Nephron progenitor cell (in vitro differentiated cells): ENCODE data around the gene CADPS2.

Experiments
- DNase-seq: peaks from one replicate; pipeline ENCODE4 v3.0.0; 2021
- H3K27ac Mint-ChIP-seq: 2 replicates; pipeline ENCODE4 v1.8.0; 2021; ENCODE audit warnings: mild to moderate bottlenecking, moderate library complexity, mixed read lengths
- H3K27me3 Mint-ChIP-seq: 2 replicates; pipeline ENCODE4 v1.8.0; 2021; ENCODE audit warnings: mild to moderate bottlenecking, low read depth, mixed read lengths; ENCODE audit not compliant: poor library complexity
- H3K36me3 Mint-ChIP-seq: 2 replicates; pipeline ENCODE4 v1.8.0; 2021; ENCODE audit warnings: low read depth, mixed read lengths
- H3K4me1 Mint-ChIP-seq: 2 replicates; pipeline ENCODE4 v1.8.0; 2021; ENCODE audit warnings: mixed read lengths
- H3K4me3 Mint-ChIP-seq: 2 replicates; pipeline ENCODE4 v1.8.0; 2021; ENCODE audit warnings: mild to moderate bottlenecking, moderate library complexity, mixed read lengths
- H3K9me3 Mint-ChIP-seq: 2 replicates; pipeline ENCODE4 v1.8.0; 2021; ENCODE audit warnings: mild to moderate bottlenecking, moderate library complexity, mixed read lengths
- TF ChIP-seq, protein P1 (sequence below): fragments of 200-600 bp; sonication (generic); IDR thresholded peaks from 2 replicates; pipeline ENCODE4 v1.5.0; 2021; ENCODE audit warnings: antibody characterized with exemption

The CADPS2 gene

GRCh38 chr7:122402235-122402634 lies 484.0 kb downstream of the CADPS2 start:
- H3K27me3 Mint-ChIP-seq: peaks cover 4% of the 10 kb centered on the region
- H3K4me3 Mint-ChIP-seq: no peak overlapping the region
- DNase-seq: no peak
- TF ChIP-seq, protein P1, sequence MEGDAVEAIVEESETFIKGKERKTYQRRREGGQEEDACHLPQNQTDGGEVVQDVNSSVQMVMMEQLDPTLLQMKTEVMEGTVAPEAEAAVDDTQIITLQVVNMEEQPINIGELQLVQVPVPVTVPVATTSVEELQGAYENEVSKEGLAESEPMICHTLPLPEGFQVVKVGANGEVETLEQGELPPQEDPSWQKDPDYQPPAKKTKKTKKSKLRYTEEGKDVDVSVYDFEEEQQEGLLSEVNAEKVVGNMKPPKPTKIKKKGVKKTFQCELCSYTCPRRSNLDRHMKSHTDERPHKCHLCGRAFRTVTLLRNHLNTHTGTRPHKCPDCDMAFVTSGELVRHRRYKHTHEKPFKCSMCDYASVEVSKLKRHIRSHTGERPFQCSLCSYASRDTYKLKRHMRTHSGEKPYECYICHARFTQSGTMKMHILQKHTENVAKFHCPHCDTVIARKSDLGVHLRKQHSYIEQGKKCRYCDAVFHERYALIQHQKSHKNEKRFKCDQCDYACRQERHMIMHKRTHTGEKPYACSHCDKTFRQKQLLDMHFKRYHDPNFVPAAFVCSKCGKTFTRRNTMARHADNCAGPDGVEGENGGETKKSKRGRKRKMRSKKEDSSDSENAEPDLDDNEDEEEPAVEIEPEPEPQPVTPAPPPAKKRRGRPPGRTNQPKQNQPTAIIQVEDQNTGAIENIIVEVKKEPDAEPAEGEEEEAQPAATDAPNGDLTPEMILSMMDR: no peak
- no peaks in the 10 kb centered on the region for H3K9me3 Mint-ChIP-seq
- peaks cover 8% of the 10 kb centered on the region for H3K4me1 Mint-ChIP-seq
- H3K36me3 Mint-ChIP-seq: no peaks in the 10 kb centered on the region
- H3K27ac Mint-ChIP-seq: no peak overlapping the region

GRCh38 chr7:122397381-122397780 lies 488.9 kb downstream of the CADPS2 start:
- no peak for DNase-seq
- H3K27ac Mint-ChIP-seq: no peak overlapping the region
- H3K36me3 Mint-ChIP-seq: no peaks in the 10 kb centered on the region
- no peak overlapping the region for H3K4me3 Mint-ChIP-seq
- peaks cover 4% of the 10 kb centered on the region for H3K27me3 Mint-ChIP-seq
- H3K9me3 Mint-ChIP-seq: no peaks in the 10 kb centered on the region
- TF ChIP-seq, protein P1: no peak
- peaks cover 5% of the 10 kb centered on the region for H3K4me1 Mint-ChIP-seq

- Mint-ChIP-seq H3K36me3 (no peaks in the 10 kb centered on the region), H3K9me3 (no peaks in the 10 kb centered on the region), H3K27ac (no peak overlapping the region), H3K27me3 (no peaks in the 10 kb centered on the region), H3K4me1 (peaks cover 5% of the 10 kb centered on the region), H3K4me3 (no peak overlapping the region)
- TF ChIP-seq, protein P1: no peak
- no peak for DNase-seq
Observed at GRCh38 chr7:122394512-122394911, 491.7 kb downstream of the CADPS2 start.

DNA sequence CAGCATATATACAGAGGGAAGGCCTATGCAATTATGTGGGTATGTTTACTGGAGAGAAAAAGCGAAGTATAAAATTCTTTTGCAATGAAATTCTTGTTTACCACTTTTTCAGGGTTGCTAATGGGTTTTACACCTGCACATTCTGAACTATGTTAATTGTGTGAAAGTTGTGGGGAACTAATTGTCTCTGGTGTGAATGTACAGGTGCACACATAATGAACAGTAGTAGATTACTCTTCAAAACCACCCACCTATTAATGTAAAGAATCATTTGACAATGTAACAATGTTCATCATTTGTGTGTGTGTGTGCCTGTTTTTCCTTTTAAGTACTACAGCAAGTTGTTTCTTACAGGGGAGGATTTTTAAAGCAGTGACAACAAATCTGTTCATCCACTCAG lies 501.7 kb downstream of the CADPS2 start:
- Mint-ChIP-seq H3K27me3 (no peaks in the 10 kb centered on the region), H3K4me3 (no peak overlapping the region), H3K36me3 (no peaks in the 10 kb centered on the region), H3K9me3 (no peaks in the 10 kb centered on the region), H3K4me1 (peaks cover 9% of the 10 kb centered on the region), H3K27ac (no peak overlapping the region)
- TF ChIP-seq, protein P1: no peak
- no peak for DNase-seq

DNA sequence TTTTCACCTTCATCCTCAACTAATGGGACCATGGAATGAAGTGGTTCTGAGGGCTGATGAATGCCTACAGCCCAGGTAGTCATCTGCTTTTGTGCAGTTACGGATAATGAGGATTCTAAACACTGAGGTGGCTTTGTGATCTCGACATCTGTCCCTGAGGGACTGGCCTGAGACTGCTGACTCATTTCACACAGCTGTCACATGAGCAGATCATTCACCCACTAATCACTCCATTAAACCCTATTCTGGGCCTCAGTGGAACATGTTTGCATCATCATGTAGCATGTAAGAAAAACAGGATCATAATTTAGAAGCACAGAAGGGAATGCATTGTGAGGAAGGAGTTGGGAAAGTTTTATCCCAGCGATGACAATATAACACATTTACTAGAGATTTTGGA lies 502.3 kb downstream of the CADPS2 start:
- no peaks in the 10 kb centered on the region for H3K9me3 Mint-ChIP-seq
- no peak overlapping the region for H3K27ac Mint-ChIP-seq
- no peak for DNase-seq
- H3K4me3 Mint-ChIP-seq: no peak overlapping the region
- H3K27me3 Mint-ChIP-seq: no peaks in the 10 kb centered on the region
- TF ChIP-seq, protein P1: no peak
- no peaks in the 10 kb centered on the region for H3K36me3 Mint-ChIP-seq
- peaks cover 9% of the 10 kb centered on the region for H3K4me1 Mint-ChIP-seq

- H3K27me3 Mint-ChIP-seq: no peaks in the 10 kb centered on the region
- TF ChIP-seq, protein P1: no peak
- peak; percentile 16 for DNase-seq
- H3K36me3 Mint-ChIP-seq: no peaks in the 10 kb centered on the region
- H3K4me3 Mint-ChIP-seq: no peak overlapping the region
- H3K9me3 Mint-ChIP-seq: no peaks in the 10 kb centered on the region
- H3K27ac Mint-ChIP-seq: no peak overlapping the region
- peaks cover 9% of the 10 kb centered on the region for H3K4me1 Mint-ChIP-seq
Observed at GRCh38 chr7:122380992-122381391, 505.3 kb downstream of the CADPS2 start.
